GM23338 (cell line): ENCODE data around the gene APBA2. TPM values are rescaled to one million over a fixed set of nuclear protein-coding genes. Genes with fewer than 3 reads are reported as not detected.

Experiments used
- ATAC-seq: fragments of 200-7000 bp; cut with Tn5 transposase; 3 replicates; pipeline ENCODE4 v1.9.1; 2020
- DNase-seq: peaks from one replicate; pipeline ENCODE4 v3.0.0-alpha.2; 2015; ENCODE audit warnings: low spot score
- H2AFZ ChIP-seq: fragments of 200-600 bp; sonication (generic); 2 replicates; pipeline ENCODE4 v1.8.0; 2016; ENCODE audit warnings: antibody characterized with exemption, mild to moderate bottlenecking, moderate library complexity
- H3F3A ChIP-seq: fragments of 200-600 bp; sonication (generic); replicated peaks from 2 replicates; pipeline ENCODE4 v1.8.0; 2017; ENCODE audit warnings: antibody characterized with exemption, mixed run types, low read depth
- H3K27ac ChIP-seq: fragments of 200-600 bp; sonication (generic); 2 replicates; pipeline ENCODE4 v1.6.1; 2016; ENCODE audit warnings: low read depth
- H3K27me3 ChIP-seq: fragments of 200-600 bp; sonication (generic); 2 replicates; pipeline ENCODE4 v1.8.0; 2016; ENCODE audit warnings: mild to moderate bottlenecking, mixed run types, moderate library complexity; ENCODE audit not compliant: insufficient read depth
- H3K36me3 ChIP-seq: fragments of 200-600 bp; sonication (generic); 2 replicates; pipeline ENCODE4 v1.8.0; 2016; ENCODE audit warnings: mild to moderate bottlenecking; ENCODE audit not compliant: insufficient read depth
- H3K4me1 ChIP-seq: fragments of 200-600 bp; sonication (generic); 2 replicates; pipeline ENCODE4 v1.8.0; 2016; ENCODE audit warnings: mild to moderate bottlenecking, moderate library complexity; ENCODE audit not compliant: insufficient read depth
- H3K4me2 ChIP-seq: fragments of 200-600 bp; sonication (generic); 2 replicates; pipeline ENCODE4 v1.7.1; 2017; ENCODE audit warnings: mixed run types
- H3K4me3 ChIP-seq: fragments of 200-600 bp; sonication (generic); 2 replicates; pipeline ENCODE4 v1.6.1; 2016; ENCODE audit warnings: mixed run types
- H3K79me2 ChIP-seq: fragments of 200-600 bp; sonication (generic); replicated peaks from 2 replicates; pipeline ENCODE4 v1.8.0; 2017; ENCODE audit warnings: mild to moderate bottlenecking; ENCODE audit not compliant: insufficient read depth
- H3K9me2 ChIP-seq: fragments of 200-600 bp; sonication (generic); 2 replicates; pipeline ENCODE4 v1.8.0; 2017; ENCODE audit not compliant: insufficient read depth
- H4K20me1 ChIP-seq: fragments of 200-600 bp; sonication (generic); replicated peaks from 2 replicates; pipeline ENCODE4 v1.8.0; 2017; ENCODE audit warnings: mild to moderate bottlenecking; ENCODE audit not compliant: insufficient read depth
- H3K27ac Mint-ChIP-seq: 2 replicates; pipeline ENCODE4 v1.8.0; 2020; ENCODE audit warnings: inconsistent platforms, mild to moderate bottlenecking, moderate library complexity, mixed read lengths
- H3K27me3 Mint-ChIP-seq: 3 replicates; pipeline ENCODE4 v1.8.0; 2022; ENCODE audit warnings: low read depth, mild to moderate bottlenecking, moderate library complexity, mixed read lengths, inconsistent platforms; ENCODE audit not compliant: insufficient read depth, poor library complexity
- H3K36me3 Mint-ChIP-seq: 3 replicates; pipeline ENCODE4 v1.8.0; 2021; ENCODE audit warnings: low read depth, mild to moderate bottlenecking, inconsistent platforms, moderate library complexity, mixed read lengths
- H3K4me1 Mint-ChIP-seq: 3 replicates; pipeline ENCODE4 v1.8.0; 2020; ENCODE audit warnings: mild to moderate bottlenecking, inconsistent platforms, mixed read lengths
- H3K4me3 Mint-ChIP-seq: 3 replicates; pipeline ENCODE4 v1.8.0; 2021; ENCODE audit warnings: moderate library complexity, mild to moderate bottlenecking, inconsistent platforms, mixed read lengths
- H3K9me3 Mint-ChIP-seq: 3 replicates; pipeline ENCODE4 v1.8.0; 2020; ENCODE audit warnings: moderate library complexity, mild to moderate bottlenecking, inconsistent platforms, mixed read lengths
- CREB1 ChIP-seq: fragments of 250-450 bp; sonication (Bioruptor Pico); IDR thresholded peaks from 2 replicates; pipeline ENCODE4 v1.5.0; 2020; ENCODE audit warnings: low read depth, mild to moderate bottlenecking, moderate library complexity
- CTCF ChIP-seq, 2 experiments: fragments of 200-600 bp in 1 of 2; sonication (generic) in 1 of 2; conservative IDR thresholded peaks; 2 replicates each; pipeline versions ENCODE4 v1.5.1 to v1.6.1; 2016 to 2017; ENCODE audit warnings: antibody characterized with exemption in 2 of 2, low read depth in 2 of 2, mild to moderate bottlenecking in 2 of 2, moderate library complexity in 1 of 2
- EZH2 ChIP-seq: fragments of 200-600 bp; sonication (generic); IDR thresholded peaks from one replicate; pipeline ENCODE4 v1.8.0; 2017; ENCODE audit warnings: antibody characterized with exemption, mild to moderate bottlenecking, low read depth; ENCODE audit not compliant: unreplicated experiment
- EZH2phosphoT487 ChIP-seq: fragments of 200-600 bp; sonication (generic); IDR thresholded peaks from one replicate; pipeline ENCODE4 v1.8.1; 2018; ENCODE audit warnings: antibody characterized with exemption; ENCODE audit not compliant: unreplicated experiment
- JUNB ChIP-seq: IDR thresholded peaks from one replicate; pipeline ENCODE4 v1.6.1; 2016; ENCODE audit warnings: antibody characterized with exemption; ENCODE audit not compliant: unreplicated experiment
- NANOG ChIP-seq: IDR thresholded peaks from 2 replicates; pipeline ENCODE4 v1.6.1; 2016; ENCODE audit warnings: antibody characterized with exemption, borderline replicate concordance
- POLR2AphosphoS5 ChIP-seq: IDR thresholded peaks from 2 replicates; pipeline ENCODE4 v1.6.1; 2016; ENCODE audit warnings: antibody characterized with exemption, low read depth
- STAT1 ChIP-seq: IDR thresholded peaks from one replicate; pipeline ENCODE4 v1.6.1; 2016; ENCODE audit warnings: antibody characterized with exemption; ENCODE audit not compliant: unreplicated experiment
- ZNF114 ChIP-seq: fragments of 250-450 bp; sonication (Bioruptor Pico); IDR thresholded peaks from 2 replicates; pipeline ENCODE4 v1.5.0; 2020; ENCODE audit warnings: mild to moderate bottlenecking, moderate library complexity
- ZNF331 ChIP-seq: fragments of 250-450 bp; sonication (Bioruptor Pico); IDR thresholded peaks from 2 replicates; pipeline ENCODE4 v1.5.0; 2020; ENCODE audit warnings: low read depth, mild to moderate bottlenecking, moderate library complexity
- polyA plus RNA-seq: library from polyadenylated mRNA; unstranded; fragments of >200 nt; fragmentation: Nextera tagmentation; extraction: Ambion mirVana; gene quantifications from 2 replicates; pipeline ENCODE4 v1.2.1, GENCODE V29; 2016
- total RNA-seq: library from RNA; depleted of rRNA; stranded (reverse); fragments of >200 nt; shearing (Covaris generic); gene quantifications from 2 replicates; pipeline ENCODE4 v1.2.3, GENCODE V29; 2014
- TF ChIP-seq, protein P1 (sequence below): IDR thresholded peaks from one replicate; pipeline ENCODE4 v1.6.1; 2018; ENCODE audit warnings: antibody characterized with exemption; ENCODE audit not compliant: unreplicated experiment
- TF ChIP-seq, protein P2 (sequence below): IDR thresholded peaks from 2 replicates; pipeline ENCODE4 v1.6.1; 2016; ENCODE audit warnings: antibody characterized with exemption

The APBA2 gene
- total and polyA plus RNA-seq, 2 experiments from 2014 or later: 5.9 to 24.7 TPM

DNA sequence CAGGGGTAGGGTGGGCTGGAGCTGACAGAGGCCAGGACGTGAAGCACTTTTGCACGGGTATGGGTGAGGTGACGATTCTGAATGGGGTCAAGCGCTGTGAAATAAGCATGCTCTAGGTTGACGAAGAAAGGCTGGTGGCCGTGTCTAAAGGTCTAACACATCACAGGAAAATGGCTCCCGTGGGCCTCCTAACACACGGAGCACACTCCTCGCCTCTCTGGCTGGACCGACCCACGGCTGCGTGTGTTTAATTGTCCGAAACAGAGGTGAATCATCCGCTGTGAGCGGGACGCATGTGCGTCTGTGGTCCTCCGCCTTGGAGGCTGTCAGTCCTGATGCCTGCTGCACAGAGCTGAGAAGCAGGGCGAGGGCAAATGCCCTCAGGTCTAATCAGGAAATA lies 253.3 kb downstream of the APBA2 start (continued):
- TF ChIP-seq, protein P1, sequence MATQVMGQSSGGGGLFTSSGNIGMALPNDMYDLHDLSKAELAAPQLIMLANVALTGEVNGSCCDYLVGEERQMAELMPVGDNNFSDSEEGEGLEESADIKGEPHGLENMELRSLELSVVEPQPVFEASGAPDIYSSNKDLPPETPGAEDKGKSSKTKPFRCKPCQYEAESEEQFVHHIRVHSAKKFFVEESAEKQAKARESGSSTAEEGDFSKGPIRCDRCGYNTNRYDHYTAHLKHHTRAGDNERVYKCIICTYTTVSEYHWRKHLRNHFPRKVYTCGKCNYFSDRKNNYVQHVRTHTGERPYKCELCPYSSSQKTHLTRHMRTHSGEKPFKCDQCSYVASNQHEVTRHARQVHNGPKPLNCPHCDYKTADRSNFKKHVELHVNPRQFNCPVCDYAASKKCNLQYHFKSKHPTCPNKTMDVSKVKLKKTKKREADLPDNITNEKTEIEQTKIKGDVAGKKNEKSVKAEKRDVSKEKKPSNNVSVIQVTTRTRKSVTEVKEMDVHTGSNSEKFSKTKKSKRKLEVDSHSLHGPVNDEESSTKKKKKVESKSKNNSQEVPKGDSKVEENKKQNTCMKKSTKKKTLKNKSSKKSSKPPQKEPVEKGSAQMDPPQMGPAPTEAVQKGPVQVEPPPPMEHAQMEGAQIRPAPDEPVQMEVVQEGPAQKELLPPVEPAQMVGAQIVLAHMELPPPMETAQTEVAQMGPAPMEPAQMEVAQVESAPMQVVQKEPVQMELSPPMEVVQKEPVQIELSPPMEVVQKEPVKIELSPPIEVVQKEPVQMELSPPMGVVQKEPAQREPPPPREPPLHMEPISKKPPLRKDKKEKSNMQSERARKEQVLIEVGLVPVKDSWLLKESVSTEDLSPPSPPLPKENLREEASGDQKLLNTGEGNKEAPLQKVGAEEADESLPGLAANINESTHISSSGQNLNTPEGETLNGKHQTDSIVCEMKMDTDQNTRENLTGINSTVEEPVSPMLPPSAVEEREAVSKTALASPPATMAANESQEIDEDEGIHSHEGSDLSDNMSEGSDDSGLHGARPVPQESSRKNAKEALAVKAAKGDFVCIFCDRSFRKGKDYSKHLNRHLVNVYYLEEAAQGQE: no peak
- TF ChIP-seq, protein P2, sequence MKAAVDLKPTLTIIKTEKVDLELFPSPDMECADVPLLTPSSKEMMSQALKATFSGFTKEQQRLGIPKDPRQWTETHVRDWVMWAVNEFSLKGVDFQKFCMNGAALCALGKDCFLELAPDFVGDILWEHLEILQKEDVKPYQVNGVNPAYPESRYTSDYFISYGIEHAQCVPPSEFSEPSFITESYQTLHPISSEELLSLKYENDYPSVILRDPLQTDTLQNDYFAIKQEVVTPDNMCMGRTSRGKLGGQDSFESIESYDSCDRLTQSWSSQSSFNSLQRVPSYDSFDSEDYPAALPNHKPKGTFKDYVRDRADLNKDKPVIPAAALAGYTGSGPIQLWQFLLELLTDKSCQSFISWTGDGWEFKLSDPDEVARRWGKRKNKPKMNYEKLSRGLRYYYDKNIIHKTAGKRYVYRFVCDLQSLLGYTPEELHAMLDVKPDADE: no peak

DNA sequence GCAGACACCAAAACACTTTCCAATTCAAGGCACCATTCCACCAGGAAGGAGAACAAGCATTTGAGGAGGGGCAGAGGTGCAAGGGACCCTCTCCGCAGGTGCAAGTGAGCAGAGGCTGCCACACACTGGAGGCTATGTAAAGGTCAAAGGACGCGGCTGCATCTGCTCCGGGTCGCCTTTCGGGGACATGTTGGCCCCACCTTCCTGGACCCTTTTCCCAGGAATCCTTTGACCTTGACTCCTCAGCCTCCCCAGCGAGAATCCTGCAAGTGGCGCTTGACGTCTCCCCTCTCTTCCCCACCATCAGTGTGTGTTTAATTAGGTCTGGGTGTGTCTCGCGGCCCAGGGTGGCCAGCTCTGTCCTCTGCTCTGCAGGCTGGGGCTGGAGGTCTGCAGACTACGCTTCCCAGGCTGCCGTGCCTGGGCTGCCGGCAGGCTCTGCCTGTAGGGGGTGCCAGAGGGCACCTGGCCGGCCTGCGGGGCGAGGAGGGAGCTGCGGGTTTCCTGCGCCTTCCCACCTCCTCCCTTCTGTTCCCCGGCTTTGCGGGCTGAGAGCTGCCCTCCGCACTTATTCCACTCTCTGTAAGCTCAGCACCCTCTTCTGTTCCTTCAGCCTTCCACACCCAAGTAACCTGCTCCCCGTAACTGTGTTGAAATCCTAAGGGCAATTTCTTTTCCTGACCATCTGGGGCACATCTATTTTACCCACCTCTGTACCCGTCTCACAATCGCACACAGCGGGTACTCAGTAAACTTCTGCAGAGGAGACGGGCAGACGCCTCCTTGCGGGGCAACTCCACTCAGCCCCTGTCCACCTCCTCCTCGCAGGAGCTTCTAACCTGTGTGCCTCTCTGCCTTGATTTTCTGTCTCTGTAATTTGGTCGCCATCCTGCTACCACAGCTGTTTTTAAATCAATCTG lies 254.0 kb downstream of the APBA2 start:
- peaks cover 2% of the 10 kb centered on the region for H3K27me3 Mint-ChIP-seq
- peak overlapping the region; percentile 86 for H3K4me2 ChIP-seq
- H3K79me2 ChIP-seq: no peaks in the 10 kb centered on the region
- peak overlapping the region; percentile 61 for H3K4me3 ChIP-seq
- peaks cover 23% of the 10 kb centered on the region for H3K4me1 Mint-ChIP-seq
- H3K9me2 ChIP-seq: no peaks in the 10 kb centered on the region
- H3K27ac Mint-ChIP-seq: no peak overlapping the region
- no peaks in the 10 kb centered on the region for H4K20me1 ChIP-seq
- H3K36me3 Mint-ChIP-seq: no peaks in the 10 kb centered on the region
- no peak overlapping the region for H3K27ac ChIP-seq
- peak overlapping the region; percentile 94 for H2AFZ ChIP-seq
- no peaks in the 10 kb centered on the region for H3F3A ChIP-seq
- ATAC-seq: peak; percentile 95
- peaks cover 15% of the 10 kb centered on the region for H3K4me1 ChIP-seq
- peak overlapping the region; percentile 71 for H3K4me3 Mint-ChIP-seq
- DNase-seq: peak; percentile 83
- H3K36me3 ChIP-seq: no peaks in the 10 kb centered on the region
- no peaks in the 10 kb centered on the region; the same call in 2 of the 3 replicates for H3K9me3 Mint-ChIP-seq
- no peaks in the 10 kb centered on the region for H3K27me3 ChIP-seq
- TF ChIP-seq EZH2 (no peak), CTCF (conservative IDR thresholded peaks at IDR 0.05; ENCODE audit: low read depth in 2 of 2) (peak; percentile 74 to 94), NANOG (no peak), EZH2phosphoT487 (no peak), JUNB (no peak), POLR2AphosphoS5 (no peak), CREB1 (0 out of 2 replicates have a peak, but pooled peaks have one; percentile 48), ZNF331 (no peak), ZNF114 (0 out of 2 replicates have a peak, but pooled peaks have one; percentile 19), STAT1 (no peak)
- TF ChIP-seq, protein P2: no peak; the same call in 1 of the 2 replicates
- TF ChIP-seq, protein P1: no peak
